ENCODE results near the gene FPR2. TPM values are rescaled to one million over a fixed set of nuclear protein-coding genes. Genes with fewer than 3 reads are reported as not detected.

Gene FPR2
- total RNA-seq, 2 donors from 2014 or later: 0.47 to 1.1 TPM

- Histone ChIP-seq H3K27me3 (no peaks in the 10 kb centered on the region), H3K36me3 (no peaks in the 10 kb centered on the region), H3K4me3 (no peak overlapping the region), H3K9me3 (no peaks in the 10 kb centered on the region), H3K9ac (ENCODE audit: low read depth in 2 of 2, low read length in 2 of 2) (no peak overlapping the region), H3K4me1 (no peaks in the 10 kb centered on the region), H3K27ac (no peak overlapping the region)
- intact Hi-C loops (cut with DNase I): loop anchor here (10.0 kb wide), 1 partner anchor 124 kb away; no protein-coding TSS in a partner anchor
- no peak for TF ChIP-seq CTCF (IDR thresholded peaks at IDR 0.05)
- DNase-seq: no peak
Observed at GRCh38 chr19:51779181-51779580, 18.2 kb downstream of the FPR2 start.

DNA sequence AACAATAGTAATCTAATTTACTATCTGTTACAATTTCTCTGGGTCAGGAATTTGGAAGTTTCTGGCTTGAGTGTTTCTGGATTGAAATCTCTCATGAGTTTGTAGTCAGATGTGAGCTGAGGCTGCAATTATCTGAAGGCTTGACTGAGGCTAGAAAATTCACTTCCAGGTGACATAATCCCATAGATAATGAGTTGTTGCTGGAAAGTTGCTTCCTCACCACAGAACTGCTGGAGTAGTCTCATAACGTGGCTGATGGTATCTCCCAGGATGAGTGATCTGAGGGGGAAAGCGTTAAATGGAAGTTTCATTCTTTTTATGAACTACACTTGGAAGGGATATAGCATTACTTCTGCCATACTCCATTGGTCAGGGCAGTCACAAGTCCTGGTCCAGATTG lies 18.7 kb downstream of the FPR2 start:
- H3K27ac ChIP-seq: no peak overlapping the region
- intact Hi-C loops (cut with DNase I): loop anchor here (10.0 kb wide), 1 partner anchor 125 kb away; no protein-coding TSS in a partner anchor
- TF ChIP-seq CTCF (IDR thresholded peaks at IDR 0.05): no peak
- no peaks in the 10 kb centered on the region for H3K9me3 ChIP-seq
- H3K9ac ChIP-seq (ENCODE audit: low read depth in 2 of 2, low read length in 2 of 2): no peak overlapping the region
- H3K27me3 ChIP-seq: no peaks in the 10 kb centered on the region
- no peak for DNase-seq
- no peaks in the 10 kb centered on the region for H3K36me3 ChIP-seq
- H3K4me1 ChIP-seq: no peaks in the 10 kb centered on the region
- H3K4me3 ChIP-seq: no peak overlapping the region

- H3K9ac ChIP-seq (ENCODE audit: low read depth in 2 of 2, low read length in 2 of 2): no peak overlapping the region
- H3K27me3 ChIP-seq: no peaks in the 10 kb centered on the region
- no peak for DNase-seq
- H3K27ac ChIP-seq: no peak overlapping the region
- H3K9me3 ChIP-seq: no peaks in the 10 kb centered on the region
- H3K4me3 ChIP-seq: no peak overlapping the region
- intact Hi-C loops (cut with DNase I): no loop called here
- H3K4me1 ChIP-seq: no peaks in the 10 kb centered on the region
- TF ChIP-seq CTCF (IDR thresholded peaks at IDR 0.05): no peak
- no peaks in the 10 kb centered on the region for H3K36me3 ChIP-seq
Observed at GRCh38 chr19:51780270-51780669, 19.3 kb downstream of the FPR2 start.

DNA sequence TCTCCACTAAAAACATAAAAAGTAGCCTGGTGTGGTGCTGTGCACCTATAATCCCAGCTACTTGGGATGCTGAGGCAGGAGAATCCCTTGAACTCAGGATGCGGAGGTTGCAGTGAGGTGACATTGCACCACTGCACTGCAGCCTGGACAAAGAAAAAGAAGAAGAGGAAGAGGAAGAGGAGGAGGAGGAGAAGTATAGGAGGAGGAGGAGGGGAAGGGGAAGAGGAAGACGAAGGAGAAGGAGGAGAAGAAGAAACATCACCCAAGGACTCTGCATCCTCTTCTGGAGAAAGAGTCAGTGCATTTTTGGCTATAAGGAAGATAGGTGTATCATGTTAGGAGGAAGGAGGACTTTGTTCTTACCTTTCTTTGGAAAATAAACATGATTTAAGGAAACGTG lies 21.0 kb downstream of the FPR2 start:
- no peaks in the 10 kb centered on the region for H3K4me1 ChIP-seq
- no peak overlapping the region for H3K4me3 ChIP-seq
- no peak overlapping the region for H3K9ac ChIP-seq (ENCODE audit: low read depth in 2 of 2, low read length in 2 of 2)
- H3K36me3 ChIP-seq: no peaks in the 10 kb centered on the region
- intact Hi-C loops (cut with DNase I): no loop called here
- H3K9me3 ChIP-seq: no peaks in the 10 kb centered on the region
- DNase-seq: no peak
- no peak overlapping the region for H3K27ac ChIP-seq
- H3K27me3 ChIP-seq: no peaks in the 10 kb centered on the region
- no peak for TF ChIP-seq CTCF (IDR thresholded peaks at IDR 0.05)

DNA sequence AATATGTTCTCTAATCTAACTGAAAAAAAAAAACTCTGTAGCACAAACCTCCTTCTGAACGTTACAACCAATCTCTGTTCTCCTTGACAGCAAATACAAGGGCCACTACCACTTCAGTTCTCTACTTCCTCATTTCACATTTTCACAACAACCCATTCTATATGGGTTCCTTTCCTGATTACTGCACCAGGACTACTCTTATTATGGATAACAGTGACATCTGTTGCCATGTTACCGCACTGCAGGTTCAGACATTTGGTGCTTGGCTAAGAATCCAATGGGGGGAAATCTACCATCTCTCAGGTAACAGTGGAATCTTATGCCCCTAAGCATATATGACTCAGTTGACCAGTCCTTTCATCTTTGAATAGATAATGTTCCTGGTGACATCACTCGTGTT lies 22.4 kb downstream of the FPR2 start:
- Histone ChIP-seq H3K9me3 (no peaks in the 10 kb centered on the region), H3K36me3 (no peaks in the 10 kb centered on the region), H3K27me3 (no peaks in the 10 kb centered on the region), H3K4me1 (no peaks in the 10 kb centered on the region), H3K4me3 (no peak overlapping the region), H3K9ac (ENCODE audit: low read depth in 2 of 2, low read length in 2 of 2) (no peak overlapping the region), H3K27ac (no peak overlapping the region)
- intact Hi-C loops (cut with DNase I): no loop called here
- DNase-seq: no peak
- TF ChIP-seq CTCF (IDR thresholded peaks at IDR 0.05): no peak
